Measurements from ENCODE around the gene BACE2.
"Not testable (repeated sequence)": the region's sequence is repeated elsewhere in the genome, so short reads cannot be mapped to it uniquely, and the experiment has no call there.

Gene BACE2

DNA sequence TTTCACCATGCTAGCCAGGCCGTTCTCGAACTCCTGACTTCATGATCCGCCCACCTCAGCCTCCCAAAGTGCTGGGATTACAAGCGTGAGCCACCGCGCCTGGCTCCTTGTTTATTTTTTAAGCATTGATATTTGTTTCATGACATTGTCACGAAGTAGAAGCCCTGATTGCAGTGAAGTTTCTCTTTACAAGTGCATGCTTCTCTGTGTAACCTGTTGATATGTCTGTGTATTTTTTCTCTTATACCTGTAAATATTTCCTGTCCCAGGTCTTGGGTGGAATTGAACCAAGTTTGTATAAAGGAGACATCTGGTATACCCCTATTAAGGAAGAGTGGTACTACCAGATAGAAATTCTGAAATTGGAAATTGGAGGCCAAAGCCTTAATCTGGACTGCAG is 75.1 kb downstream of the BACE2 start:
- no peak for DNase-seq

DNA sequence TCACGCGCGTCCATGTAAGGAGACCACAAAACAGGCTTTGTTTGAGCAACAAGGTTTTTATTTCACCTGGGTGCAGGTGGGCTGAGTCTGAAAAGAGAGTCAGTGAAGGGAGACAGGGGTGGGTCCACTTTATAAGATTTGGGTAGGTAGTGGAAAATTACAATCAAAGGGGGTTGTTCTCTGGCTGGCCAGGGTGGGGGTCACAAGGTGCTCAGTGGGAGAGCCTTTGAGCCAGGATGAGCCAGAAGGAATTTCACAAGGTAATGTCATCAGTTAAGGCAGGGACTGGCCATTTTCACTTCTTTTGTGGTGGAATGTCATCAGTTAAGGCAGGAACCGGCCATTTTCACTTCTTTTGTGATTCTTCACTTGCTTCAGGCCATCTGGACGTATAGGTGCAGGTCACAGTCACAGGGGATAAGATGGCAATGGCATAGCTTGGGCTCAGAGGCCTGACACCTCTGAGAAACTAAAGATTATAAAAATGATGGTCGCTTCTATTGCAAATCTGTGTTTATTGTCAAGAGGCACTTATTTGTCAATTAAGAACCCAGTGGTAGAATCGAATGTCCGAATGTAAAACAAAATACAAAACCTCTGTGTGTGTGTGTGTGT is 76.4 kb downstream of the BACE2 start:
- not testable (repeated sequence) for DNase-seq

DNA sequence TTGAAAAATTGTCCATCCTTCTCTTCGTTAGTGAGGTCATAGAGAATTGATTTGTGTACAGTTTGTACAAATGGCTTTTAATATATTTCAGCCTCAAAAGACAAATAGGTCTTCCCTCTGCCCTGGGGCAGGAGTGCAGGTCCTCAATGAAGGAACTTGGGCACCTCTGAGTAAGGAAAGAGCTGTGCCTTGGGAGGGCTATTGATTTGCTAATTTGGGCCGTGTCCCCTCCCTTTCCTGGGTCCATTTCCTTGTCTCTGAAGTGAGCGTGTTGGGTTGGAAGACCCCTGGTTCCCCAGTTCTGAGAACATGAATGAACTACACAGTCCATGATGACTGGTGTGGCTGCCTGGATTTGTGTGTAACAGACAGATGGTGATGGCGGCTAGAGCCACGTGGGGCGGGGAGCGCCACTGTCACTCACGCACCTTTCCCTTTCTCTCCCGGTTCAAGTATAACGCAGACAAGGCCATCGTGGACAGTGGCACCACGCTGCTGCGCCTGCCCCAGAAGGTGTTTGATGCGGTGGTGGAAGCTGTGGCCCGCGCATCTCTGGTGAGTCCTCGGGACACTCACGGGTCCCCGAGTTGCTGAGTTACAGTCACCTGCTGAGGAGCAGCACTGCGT is 77.7 kb downstream of the BACE2 start:
- DNase-seq: no peak

DNA sequence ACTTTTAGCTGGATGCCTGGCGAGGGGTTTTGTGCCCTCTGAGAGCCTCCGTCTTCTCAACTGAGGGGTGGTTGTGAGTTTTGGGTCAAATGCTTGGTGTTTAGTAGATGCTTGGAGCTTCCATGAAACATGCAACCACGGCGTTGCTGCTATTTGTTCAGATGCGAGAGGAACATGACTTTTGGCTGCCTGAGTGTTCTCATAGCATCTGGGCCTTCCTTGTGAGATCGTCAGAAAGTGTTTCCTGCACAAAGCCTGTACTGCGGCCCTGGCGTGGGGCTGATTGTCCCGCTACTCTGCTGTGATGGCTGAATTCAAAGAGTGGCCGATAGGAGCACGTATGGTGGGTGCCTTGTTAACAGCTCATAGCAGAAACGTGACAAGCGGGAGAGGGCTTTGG is 78.8 kb downstream of the BACE2 start:
- no peak for DNase-seq

DNA sequence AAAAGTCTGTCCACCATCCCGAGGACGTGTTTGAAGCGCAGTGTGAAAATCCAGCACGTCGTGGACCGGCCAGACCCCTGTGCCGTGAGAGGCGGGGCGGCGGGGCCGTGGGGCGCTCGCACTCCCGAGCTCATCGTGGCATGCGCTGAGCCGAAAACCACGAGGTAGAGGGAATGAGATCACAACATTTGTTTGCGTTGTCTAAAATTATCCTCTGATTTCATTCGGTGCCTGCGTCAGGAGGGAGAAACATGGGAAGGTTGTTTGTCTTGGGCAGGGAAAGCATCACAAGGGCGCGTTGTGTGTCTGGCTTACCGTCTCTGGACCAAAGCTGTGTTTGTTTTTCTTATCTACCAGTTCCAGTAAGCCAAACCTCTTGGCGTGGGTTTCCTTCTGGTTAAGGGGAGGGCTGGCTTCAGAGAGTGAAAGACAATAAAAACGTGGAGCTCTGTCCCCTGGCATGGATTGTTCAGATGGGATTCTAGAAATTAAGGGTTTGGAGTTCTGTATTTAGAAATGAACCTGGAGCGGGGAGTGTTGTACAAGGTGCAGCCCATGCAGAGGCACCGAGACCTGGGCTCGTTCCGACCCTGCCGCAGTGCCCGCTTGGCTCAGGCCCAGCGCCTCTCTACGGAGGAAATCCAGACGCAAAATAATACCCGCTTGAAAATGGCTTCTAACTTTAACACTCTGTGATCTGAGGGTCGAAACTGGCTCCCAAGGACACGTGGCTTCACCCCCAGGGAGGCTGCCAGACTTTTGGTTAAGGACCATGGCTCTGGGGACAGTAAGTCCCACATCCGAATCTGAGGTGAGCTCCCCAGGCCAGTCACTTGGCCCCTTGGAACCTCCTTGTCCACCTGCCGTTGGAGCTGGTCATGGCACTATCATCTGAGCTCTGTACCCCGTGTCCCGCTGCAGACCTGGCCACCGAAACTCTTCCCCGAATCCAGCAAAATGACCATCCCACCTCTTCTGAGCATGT is 79.9 kb downstream of the BACE2 start:
- DNase-seq: no peak

DNA sequence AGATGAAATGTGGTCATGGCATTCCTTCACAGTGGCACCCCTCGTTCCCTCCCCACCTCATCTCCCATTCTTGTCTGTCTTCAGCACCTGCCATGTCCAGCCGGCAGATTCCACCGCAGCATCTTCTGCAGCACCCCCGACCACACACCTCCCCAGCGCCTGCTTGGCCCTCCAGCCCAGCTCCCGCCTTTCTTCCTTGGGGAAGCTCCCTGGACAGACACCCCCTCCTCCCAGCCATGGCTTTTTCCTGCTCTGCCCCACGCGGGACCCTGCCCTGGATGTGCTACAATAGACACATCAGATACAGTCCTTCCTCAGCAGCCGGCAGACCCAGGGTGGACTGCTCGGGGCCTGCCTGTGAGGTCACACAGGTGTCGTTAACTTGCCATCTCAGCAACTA is 81.5 kb downstream of the BACE2 start:
- DNase-seq: no peak

DNA sequence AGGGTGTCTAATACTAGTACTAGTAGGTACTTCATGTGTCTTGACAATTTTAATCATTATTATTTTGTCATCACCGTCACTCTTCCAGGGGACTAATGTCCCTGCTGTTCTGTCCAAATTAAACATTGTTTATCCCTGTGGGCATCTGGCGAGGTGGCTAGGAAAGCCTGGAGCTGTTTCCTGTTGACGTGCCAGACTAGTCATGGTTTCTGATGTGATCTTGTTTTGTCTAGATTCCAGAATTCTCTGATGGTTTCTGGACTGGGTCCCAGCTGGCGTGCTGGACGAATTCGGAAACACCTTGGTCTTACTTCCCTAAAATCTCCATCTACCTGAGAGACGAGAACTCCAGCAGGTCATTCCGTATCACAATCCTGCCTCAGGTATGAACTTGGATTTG is 82.6 kb downstream of the BACE2 start:
- no peak for DNase-seq

DNA sequence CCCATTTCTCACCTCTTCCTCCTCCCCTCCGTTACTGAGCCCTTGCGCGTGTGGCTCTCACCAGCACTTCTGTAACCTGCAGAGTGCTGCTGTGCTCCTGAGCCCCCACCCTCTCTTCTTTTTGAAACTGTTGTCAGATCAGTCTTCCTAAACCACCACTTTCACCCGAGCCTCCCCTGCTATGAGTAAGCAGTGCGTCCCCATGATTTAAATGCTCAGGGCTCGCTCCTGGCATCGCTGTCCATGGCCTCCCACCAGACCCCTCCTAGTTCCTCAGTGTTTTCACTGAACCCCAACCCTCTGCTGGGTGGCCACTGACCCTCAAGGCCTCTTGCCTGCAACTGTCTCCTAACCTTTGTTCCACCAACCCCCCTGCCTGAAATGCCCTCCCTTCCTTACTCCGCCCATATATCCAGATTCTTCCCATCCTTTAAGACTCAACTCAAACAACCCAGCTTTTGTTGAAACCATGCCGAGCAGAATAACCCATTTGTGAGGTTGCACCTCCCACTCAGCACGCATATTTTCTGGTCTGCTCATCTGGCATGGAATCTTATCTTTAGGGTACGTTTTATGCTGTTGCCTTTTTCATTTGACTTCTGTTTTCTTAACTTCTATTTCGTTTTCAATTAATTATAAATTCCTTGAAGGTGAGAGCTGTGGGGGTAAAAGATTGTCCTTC is 84.1 kb downstream of the BACE2 start:
- DNase-seq: no peak

DNA sequence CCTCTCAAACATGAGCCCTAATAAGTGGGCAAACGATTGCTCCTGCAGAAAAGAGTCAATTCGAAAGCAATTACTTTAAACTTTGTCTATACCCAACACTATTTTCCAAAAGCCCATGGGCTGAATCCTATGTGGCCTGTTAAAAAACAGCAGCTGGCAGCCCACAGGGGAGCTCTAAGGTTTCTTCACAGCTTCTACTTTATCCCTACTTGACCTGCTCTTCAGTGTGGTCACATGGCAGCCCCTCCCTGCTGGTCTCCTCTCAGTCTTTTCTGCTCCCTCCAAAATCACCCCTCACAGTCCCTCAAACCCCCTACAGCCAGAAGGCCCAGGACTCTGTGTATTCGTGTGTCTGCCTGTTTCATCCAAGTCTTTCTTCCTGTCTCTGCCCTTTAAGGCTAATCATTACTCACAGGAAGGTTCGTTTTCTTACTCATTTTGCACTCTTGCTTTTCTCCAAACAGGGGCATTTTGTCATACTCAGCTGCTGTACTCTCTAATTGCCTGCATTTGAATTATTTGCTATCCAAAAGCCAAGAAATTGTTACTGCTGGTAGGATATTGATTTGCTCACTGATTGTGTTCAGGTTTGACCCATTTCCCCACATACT is 86.2 kb downstream of the BACE2 start:
- DNase-seq: no peak

DNA sequence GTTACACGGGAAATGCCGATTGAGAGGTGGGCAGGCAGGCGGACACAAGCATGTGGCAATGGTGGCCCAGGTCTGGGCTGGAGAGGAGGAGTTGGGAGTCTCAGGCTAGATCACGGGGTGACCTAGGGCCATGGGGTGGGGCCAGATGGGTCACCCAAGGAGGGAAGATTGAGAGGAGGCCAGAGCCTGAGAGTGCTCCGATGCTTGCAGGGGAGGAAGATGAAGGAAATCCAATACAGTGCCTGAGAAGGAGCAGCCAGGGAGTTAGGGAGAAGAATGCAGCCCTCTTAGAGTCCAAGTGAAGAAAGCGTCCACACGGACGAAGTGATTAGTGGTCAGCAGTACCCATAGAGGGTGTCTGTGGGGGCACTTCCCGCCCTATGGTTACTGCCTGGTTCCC is 87.2 kb downstream of the BACE2 start:
- no peak for DNase-seq

DNA sequence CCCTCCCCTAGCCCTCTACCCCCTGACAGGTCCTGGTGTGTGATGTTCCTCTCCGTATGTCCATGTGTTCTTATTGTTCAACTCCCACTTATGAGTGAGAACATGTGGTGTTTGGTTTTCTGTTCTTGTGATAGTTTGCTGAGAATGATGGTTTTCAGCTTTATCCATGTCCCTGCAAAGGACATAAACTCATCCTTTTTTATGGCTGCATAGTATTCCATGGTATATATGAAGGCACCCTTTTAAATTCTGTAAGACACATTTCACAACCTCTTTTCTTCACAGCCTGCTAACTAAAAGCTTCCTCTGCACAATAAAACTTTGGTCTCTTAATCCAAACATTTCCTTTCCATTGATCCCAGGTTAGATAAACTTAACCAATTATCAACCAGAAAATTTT is 88.3 kb downstream of the BACE2 start:
- DNase-seq: not testable (repeated sequence)

DNA sequence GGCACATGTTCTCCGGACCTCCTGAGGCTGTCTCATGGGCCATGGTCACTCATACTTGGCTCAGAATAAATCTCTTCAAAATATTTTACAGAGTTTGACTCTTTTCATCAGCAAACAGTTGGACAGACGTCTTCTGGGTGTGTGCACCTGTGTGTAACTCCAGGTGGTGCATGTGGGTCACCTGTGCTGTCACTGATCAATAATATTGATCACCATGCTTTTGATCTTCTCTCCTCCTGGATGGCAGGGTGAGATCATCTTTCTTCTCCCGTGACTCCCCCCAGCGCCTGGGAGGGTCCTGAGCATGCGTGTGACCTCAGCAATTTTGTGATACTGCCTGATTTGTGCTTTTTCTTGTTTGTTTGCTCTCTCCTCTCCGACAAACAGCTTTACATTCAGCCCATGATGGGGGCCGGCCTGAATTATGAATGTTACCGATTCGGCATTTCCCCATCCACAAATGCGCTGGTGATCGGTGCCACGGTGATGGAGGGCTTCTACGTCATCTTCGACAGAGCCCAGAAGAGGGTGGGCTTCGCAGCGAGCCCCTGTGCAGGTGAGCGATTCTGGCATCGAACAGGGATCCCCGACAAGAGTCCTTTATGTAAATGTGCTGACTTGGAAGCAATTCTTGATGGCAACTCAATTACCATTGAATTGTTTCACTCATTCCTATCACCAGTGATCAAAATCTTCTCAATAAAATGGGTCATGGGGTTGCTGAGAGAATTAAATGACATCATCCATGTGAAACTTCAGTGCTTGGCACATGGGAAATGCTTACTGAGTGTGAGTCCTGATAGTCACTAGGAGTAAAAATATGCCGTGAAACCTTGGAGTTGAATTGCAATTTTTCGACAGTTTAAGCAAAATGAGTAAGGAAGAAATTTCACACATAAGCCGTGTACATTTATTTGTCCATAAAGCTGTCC is 89.1 kb downstream of the BACE2 start:
- DNase-seq: peak; percentile 1

DNA sequence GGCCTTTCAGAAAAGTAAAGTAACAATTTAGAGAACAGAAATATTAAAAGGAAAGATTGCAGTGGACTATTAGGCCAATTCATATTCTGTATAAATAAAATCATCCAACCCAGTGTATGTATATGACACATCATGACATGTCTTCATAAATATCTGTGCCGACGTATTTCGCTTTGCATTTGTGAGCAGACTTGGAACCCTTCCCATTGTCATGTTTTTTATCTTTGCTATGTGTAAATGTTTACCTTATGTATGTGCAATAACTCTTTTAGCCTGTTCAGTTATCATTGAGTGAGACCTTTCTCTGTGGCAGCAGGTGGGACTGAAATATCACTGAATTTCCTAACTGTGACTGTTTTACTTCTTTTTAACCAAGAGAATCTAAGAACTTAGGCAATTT is 90.7 kb downstream of the BACE2 start:
- peak; percentile 33 for DNase-seq

DNA sequence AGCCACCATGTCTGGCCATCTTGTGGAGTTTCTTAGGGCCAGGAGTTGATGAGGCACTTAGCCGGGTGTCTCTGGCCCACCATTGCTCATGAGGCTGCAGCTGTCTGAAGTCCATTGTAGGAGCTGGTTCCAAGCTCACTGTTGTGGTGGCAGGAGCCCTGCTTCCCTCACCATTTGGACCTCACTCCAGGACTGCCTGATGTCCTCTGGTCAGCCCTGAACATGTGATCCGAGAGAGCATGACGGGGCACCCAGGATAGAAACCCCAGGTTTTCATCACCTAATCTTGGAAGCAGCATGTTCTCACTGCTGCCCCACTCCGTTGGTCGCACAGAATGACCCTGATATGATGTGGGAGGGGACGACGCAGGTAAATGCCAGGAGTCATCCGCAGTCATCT is 92.5 kb downstream of the BACE2 start:
- no peak for DNase-seq

DNA sequence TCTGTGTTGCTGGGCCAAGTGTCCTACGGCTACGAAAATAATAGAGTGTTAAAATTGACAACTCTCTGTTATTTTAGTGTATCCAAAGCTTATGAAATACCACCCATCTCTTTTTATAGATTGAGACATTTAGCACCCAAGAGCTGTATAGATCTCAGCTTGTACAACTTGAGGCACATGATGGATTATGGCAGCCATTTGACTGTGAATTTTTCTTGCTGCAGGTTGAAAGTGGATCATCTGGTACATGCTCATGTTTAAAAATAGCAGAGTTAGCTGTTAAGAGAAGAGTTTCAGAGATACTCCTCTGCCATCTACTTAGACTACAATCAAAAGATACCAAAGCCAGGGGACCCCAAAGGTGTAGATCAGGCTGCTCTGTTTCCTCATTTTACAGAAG is 99.4 kb downstream of the BACE2 start:
- DNase-seq: no peak

DNA sequence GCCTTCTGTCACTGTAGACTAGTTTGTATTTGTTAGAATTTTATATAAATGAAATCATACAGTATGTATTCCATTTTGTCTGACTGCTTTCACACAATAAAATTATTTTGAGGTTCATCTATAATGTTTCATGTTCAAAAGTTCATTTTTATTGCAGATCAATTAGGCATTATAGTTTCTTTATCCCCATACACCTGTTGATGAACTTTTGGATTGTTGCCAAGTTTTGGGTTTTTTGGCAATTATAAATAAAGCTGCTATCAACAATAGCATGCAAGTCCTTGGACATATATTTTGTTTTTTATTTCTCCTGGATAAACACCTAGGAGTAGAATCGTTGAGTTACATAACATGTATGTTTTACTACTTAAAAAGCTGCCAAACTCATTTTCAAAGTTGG is 101.6 kb downstream of the BACE2 start:
- no peak for DNase-seq

DNA sequence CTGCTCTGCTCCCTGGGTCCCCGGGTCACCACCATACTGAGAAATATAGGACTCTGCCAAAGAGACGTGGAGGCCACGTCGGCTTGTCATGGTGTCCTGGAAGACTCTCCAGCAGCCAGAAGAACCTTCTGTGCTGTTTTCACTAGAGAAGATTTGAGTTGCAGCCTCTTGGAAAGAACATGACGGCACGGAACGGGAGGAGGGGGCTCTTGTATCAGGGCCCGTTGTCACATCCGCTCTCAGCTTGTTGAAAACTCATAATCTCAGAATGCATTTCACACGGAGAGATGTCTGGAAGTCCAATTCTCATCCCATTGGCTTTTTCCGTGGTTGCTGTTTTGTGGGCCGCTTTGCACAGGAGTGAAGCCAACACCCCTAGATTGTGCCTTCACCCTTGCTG is 109.2 kb downstream of the BACE2 start:
- no peak for DNase-seq

DNA sequence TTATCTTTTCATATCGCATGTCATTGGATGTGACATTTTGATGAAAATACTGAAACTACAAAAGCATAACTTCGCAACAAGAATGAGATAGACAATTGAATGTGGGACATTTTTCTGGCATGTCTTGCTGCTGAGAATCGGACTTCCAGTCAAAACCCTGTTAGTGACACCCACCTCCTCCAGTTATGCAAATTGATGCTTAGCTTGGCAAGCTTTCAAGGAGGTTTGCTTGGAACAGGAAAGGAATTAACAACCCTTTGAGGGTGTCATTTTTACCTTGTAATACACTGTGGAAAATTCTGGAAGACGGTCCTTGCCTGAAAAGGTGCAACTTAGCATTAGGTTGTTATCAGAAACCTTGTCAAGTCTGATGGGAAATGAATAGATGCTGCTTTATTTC is 109.9 kb downstream of the BACE2 start:
- DNase-seq: no peak

DNA sequence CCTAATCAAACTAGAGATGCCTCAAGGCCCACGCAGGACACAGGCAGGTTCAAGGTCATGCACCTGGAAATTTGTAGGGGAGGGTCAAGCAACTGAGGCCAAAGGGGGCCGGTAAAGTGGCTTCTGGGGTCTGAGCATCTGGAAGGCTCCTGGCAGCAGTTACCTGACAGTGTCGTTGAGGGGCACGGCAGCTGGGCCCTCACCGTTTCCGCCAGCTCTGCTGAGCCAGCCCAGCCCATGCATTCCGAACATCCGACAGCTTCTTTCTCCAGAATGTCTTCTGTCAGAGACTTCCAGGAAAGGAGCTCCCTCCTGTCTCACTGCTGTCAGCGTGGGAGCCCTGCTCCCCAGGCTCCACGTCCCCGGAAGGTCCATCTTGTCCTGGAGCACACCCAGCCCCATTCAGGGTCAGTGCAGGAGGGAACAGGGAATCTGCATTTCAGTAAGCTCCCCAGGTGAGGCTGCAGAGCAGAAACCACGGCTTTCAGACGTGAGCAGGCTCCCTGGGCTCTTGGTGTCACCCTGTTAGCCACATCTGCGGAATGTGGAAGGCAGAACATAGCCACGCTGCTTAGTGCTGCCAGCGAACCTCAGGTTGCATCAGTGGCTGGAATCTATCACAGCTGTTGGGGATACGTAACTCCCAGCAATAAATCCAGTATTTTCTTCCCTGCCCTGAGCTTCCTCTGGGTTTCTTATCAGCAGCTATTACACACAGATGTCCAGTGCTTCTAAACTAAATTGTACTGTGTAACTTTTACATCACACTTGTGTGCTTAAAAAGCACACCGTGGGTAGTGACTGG is 112.4 kb downstream of the BACE2 start:
- no peak for DNase-seq

DNA sequence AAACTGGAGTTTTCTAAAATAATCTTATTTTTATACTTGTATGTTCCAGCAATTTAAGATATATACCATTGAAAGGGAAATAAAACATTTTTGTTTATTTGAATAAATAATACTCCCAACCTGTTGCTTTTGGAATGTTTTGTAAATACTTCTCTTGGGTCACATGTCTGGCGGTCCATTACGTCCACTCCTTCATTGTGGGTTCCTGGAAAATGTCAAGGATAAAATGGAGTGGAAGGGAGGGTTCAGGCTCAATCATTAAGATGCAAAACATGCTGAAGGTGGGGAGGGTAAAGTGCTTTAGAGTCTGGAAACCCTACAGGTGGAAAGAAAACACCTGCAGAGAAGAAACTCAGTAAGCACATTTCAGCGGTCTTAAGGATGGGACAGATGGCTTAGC is 114.5 kb downstream of the BACE2 start:
- no peak for DNase-seq
